ENCODE measurements around the gene OR10A3. TPM values are rescaled to one million over a fixed set of nuclear protein-coding genes. Genes with fewer than 3 reads are reported as not detected.

Gene OR10A3
- total RNA-seq, 2 experiments from 2014 or later, result not detected

GRCh38 chr11:7969756-7970646 is 28.5 kb upstream of the OR10A3 start:
- ATAC-seq (no peak), DNase-seq (no peak)
- Mint-ChIP-seq H3K27ac (no peak overlapping the region), H3K27me3 (ENCODE audit: low read depth) (peaks cover 10% of the 10 kb centered on the region), H3K36me3 (ENCODE audit: low read depth) (no peaks in the 10 kb centered on the region), H3K9me3 (ENCODE audit: insufficient read depth) (no peaks in the 10 kb centered on the region), H3K4me3 (no peak overlapping the region), H3K4me1 (ENCODE audit: low read depth) (no peaks in the 10 kb centered on the region)
- ChIA-PET CTCF (interaction anchor here (0.7 to 1.2 kb wide), 3 partner anchors 19 to 88 kb away, joined by 3 to 4 read pairs (median 3); no protein-coding TSS in a partner anchor), POLR2A (no interaction called here)

DNA sequence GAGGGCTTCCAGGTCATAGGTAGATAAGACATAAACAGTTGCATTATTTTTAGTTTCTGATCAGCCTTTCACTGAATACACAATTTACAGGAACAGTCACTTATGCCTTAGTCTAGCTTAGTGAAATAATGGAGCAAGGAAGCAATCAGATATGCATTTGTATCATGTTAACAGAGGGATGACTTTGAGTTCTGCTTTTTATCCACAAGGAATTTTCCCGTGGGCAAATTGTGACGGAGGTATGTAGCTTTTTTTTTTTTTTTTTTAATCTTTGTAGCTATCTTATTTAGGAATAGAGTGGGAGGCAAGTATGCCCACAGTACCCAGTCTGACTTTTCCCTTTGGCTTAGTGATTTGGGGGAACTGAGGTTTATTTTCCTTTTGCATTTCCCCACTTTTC is 27.2 kb upstream of the OR10A3 start:
- Mint-ChIP-seq H3K27me3 (ENCODE audit: low read depth) (peaks cover 10% of the 10 kb centered on the region), H3K4me3 (no peak overlapping the region), H3K9me3 (ENCODE audit: insufficient read depth) (no peaks in the 10 kb centered on the region), H3K27ac (no peak overlapping the region), H3K4me1 (ENCODE audit: low read depth) (no peaks in the 10 kb centered on the region), H3K36me3 (ENCODE audit: low read depth) (no peaks in the 10 kb centered on the region)
- DNase-seq (no peak), ATAC-seq (no peak)
- ChIA-PET POLR2A (no interaction called here), CTCF (interaction anchor here (0.8 to 1.2 kb wide), 3 partner anchors 9 to 131 kb away, joined by 3 to 4 read pairs (median 3); no protein-coding TSS in a partner anchor)

- H3K27ac Mint-ChIP-seq, result no peak overlapping the region
- no peak overlapping the region for H3K4me3 Mint-ChIP-seq
- H3K4me1 Mint-ChIP-seq (ENCODE audit: low read depth), result no peaks in the 10 kb centered on the region
- peaks cover 10% of the 10 kb centered on the region for H3K27me3 Mint-ChIP-seq (ENCODE audit: low read depth)
- H3K36me3 Mint-ChIP-seq (ENCODE audit: low read depth), result no peaks in the 10 kb centered on the region
- DNase-seq, result no peak
- no peak for ATAC-seq
- no peaks in the 10 kb centered on the region for H3K9me3 Mint-ChIP-seq (ENCODE audit: insufficient read depth)
- CTCF ChIA-PET, result interaction anchor here (1.1 kb wide), 1 partner anchor 19 kb away, joined by 3 read pairs; the partner anchor contains the start of gene EIF3F
- POLR2A ChIA-PET, result no interaction called here
Measured at GRCh38 chr11:7967826-7968225, 26.3 kb upstream of the OR10A3 start.

- ATAC-seq, result no peak
- no peak for DNase-seq
- Mint-ChIP-seq H3K36me3 (ENCODE audit: low read depth) (no peaks in the 10 kb centered on the region), H3K27me3 (ENCODE audit: low read depth) (peaks cover 10% of the 10 kb centered on the region), H3K4me3 (no peak overlapping the region), H3K9me3 (ENCODE audit: insufficient read depth) (no peaks in the 10 kb centered on the region), H3K4me1 (ENCODE audit: low read depth) (no peaks in the 10 kb centered on the region), H3K27ac (no peak overlapping the region)
- CTCF ChIA-PET, result interaction anchor here (1.1 kb wide), 1 partner anchor 20 kb away, joined by 3 read pairs; the partner anchor contains the start of gene EIF3F
- POLR2A ChIA-PET, result no interaction called here
Measured at GRCh38 chr11:7967097-7967496, 25.6 kb upstream of the OR10A3 start.

GRCh38 chr11:7965386-7965785 is 23.9 kb upstream of the OR10A3 start, which contains the start of gene NLRP10:
Gene NLRP10 (minus strand): TSS chr11:7965447. CDS start chr11:7963495, 1,952 bp downstream.
- Mint-ChIP-seq H3K27ac (no peak within 1 kb of the TSS), H3K36me3 (ENCODE audit: low read depth) (no peaks in the 10 kb centered on the region), H3K4me1 (ENCODE audit: low read depth) (no peaks in the 10 kb centered on the region), H3K4me3 (no peak within 1 kb of the TSS), H3K27me3 (ENCODE audit: low read depth) (peaks cover 8% of the 10 kb centered on the region), H3K9me3 (ENCODE audit: insufficient read depth) (no peaks in the 10 kb centered on the region)
- DNase-seq (no peak), ATAC-seq (no peak)
- CTCF ChIA-PET, result no interaction called here
- POLR2A ChIA-PET, result no interaction called here

- ATAC-seq (no peak), DNase-seq (no peak)
- Mint-ChIP-seq H3K27ac (no peak overlapping the region), H3K9me3 (ENCODE audit: insufficient read depth) (no peaks in the 10 kb centered on the region), H3K36me3 (ENCODE audit: low read depth) (no peaks in the 10 kb centered on the region), H3K4me1 (ENCODE audit: low read depth) (no peaks in the 10 kb centered on the region), H3K27me3 (ENCODE audit: low read depth) (peaks cover 8% of the 10 kb centered on the region), H3K4me3 (no peak overlapping the region)
- POLR2A ChIA-PET, result no interaction called here
- CTCF ChIA-PET, result no interaction called here
Measured at GRCh38 chr11:7964873-7965272, 23.4 kb upstream of the OR10A3 start.

- H3K27me3 Mint-ChIP-seq (ENCODE audit: low read depth), result peaks cover 8% of the 10 kb centered on the region
- H3K4me1 Mint-ChIP-seq (ENCODE audit: low read depth), result no peaks in the 10 kb centered on the region
- POLR2A ChIA-PET, result no interaction called here
- DNase-seq, result no peak
- H3K36me3 Mint-ChIP-seq (ENCODE audit: low read depth), result no peaks in the 10 kb centered on the region
- no peak for ATAC-seq
- no peak overlapping the region for H3K4me3 Mint-ChIP-seq
- no peak overlapping the region for H3K27ac Mint-ChIP-seq
- no peaks in the 10 kb centered on the region for H3K9me3 Mint-ChIP-seq (ENCODE audit: insufficient read depth)
- CTCF ChIA-PET, result no interaction called here
Measured at GRCh38 chr11:7964261-7964660, 22.8 kb upstream of the OR10A3 start.

- ATAC-seq (no peak), DNase-seq (no peak)
- H3K4me1 Mint-ChIP-seq (ENCODE audit: low read depth), result no peaks in the 10 kb centered on the region
- no peaks in the 10 kb centered on the region for H3K36me3 Mint-ChIP-seq (ENCODE audit: low read depth)
- no peak overlapping the region for H3K4me3 Mint-ChIP-seq
- peaks cover 10% of the 10 kb centered on the region for H3K27me3 Mint-ChIP-seq (ENCODE audit: low read depth)
- ChIA-PET POLR2A (no interaction called here), CTCF (no interaction called here)
- no peaks in the 10 kb centered on the region for H3K9me3 Mint-ChIP-seq (ENCODE audit: insufficient read depth)
- H3K27ac Mint-ChIP-seq, result no peak overlapping the region
Measured at GRCh38 chr11:7955191-7955590, 13.7 kb upstream of the OR10A3 start.

GRCh38 chr11:7949934-7950333 is 8.4 kb upstream of the OR10A3 start:
- Mint-ChIP-seq H3K27me3 (ENCODE audit: low read depth) (peaks cover 12% of the 10 kb centered on the region), H3K4me3 (no peak overlapping the region), H3K36me3 (ENCODE audit: low read depth) (no peaks in the 10 kb centered on the region), H3K4me1 (ENCODE audit: low read depth) (no peaks in the 10 kb centered on the region), H3K9me3 (ENCODE audit: insufficient read depth) (no peaks in the 10 kb centered on the region), H3K27ac (no peak overlapping the region)
- DNase-seq, result no peak
- CTCF ChIA-PET, result no interaction called here
- POLR2A ChIA-PET, result no interaction called here
- ATAC-seq, result no peak

GRCh38 chr11:7944123-7944522 is 2.6 kb upstream of the OR10A3 start:
- Mint-ChIP-seq H3K27ac (no peak overlapping the region), H3K9me3 (ENCODE audit: insufficient read depth) (peaks cover 17% of the 10 kb centered on the region)

DNA sequence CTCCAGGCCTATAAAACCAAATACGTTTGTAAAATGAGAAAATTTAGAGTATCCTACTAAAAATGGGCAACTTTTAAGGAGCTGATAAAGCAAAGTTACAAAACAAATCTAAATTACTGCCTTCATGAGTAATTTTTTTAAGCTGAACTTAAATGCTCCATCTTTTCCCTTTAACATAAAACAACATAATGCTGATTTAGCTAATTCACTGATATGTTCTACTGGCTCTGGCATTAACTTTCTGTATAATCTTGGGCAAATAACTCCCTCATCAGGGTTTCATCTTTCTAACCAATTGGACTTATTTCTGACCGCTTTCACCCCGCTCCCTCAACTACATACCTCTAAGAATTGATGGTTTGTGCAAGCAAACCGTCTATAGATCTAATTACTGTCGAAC is 362 bp downstream of the OR10A3 start:
- no peak for ATAC-seq
- Mint-ChIP-seq H3K4me1 (ENCODE audit: low read depth) (no peaks in the 10 kb centered on the region), H3K9me3 (ENCODE audit: insufficient read depth) (peaks cover 17% of the 10 kb centered on the region), H3K36me3 (ENCODE audit: low read depth) (no peaks in the 10 kb centered on the region), H3K27me3 (ENCODE audit: low read depth) (peaks cover 3% of the 10 kb centered on the region), H3K27ac (no peak overlapping the region), H3K4me3 (no peak overlapping the region)
- ChIA-PET POLR2A (no interaction called here), CTCF (no interaction called here)
- DNase-seq, result no peak

More at GRCh38 chr11:7944123-7944522, 2.6 kb upstream of the OR10A3 start:
- Mint-ChIP-seq H3K27me3 (ENCODE audit: low read depth) (peaks cover 11% of the 10 kb centered on the region), H3K36me3 (ENCODE audit: low read depth) (no peaks in the 10 kb centered on the region), H3K4me3 (no peak overlapping the region), H3K4me1 (ENCODE audit: low read depth) (no peaks in the 10 kb centered on the region)
- ChIA-PET CTCF (no interaction called here), POLR2A (no interaction called here)
- no peak for ATAC-seq
- no peak for DNase-seq

- no peak overlapping the region for H3K27ac Mint-ChIP-seq
- DNase-seq (no peak), ATAC-seq (no peak)
- CTCF ChIA-PET, result no interaction called here
- H3K9me3 Mint-ChIP-seq (ENCODE audit: insufficient read depth), result no peaks in the 10 kb centered on the region
- no peaks in the 10 kb centered on the region for H3K4me1 Mint-ChIP-seq (ENCODE audit: low read depth)
- H3K36me3 Mint-ChIP-seq (ENCODE audit: low read depth), result no peaks in the 10 kb centered on the region
- H3K4me3 Mint-ChIP-seq, result no peak overlapping the region
- peaks cover 9% of the 10 kb centered on the region for H3K27me3 Mint-ChIP-seq (ENCODE audit: low read depth)
- POLR2A ChIA-PET, result no interaction called here
Measured at GRCh38 chr11:7936615-7937014, 4.9 kb downstream of the OR10A3 start.

Measured in activated CD8-positive, alpha-beta T cell treated with anti-CD3 and anti-CD28 coated beads, Interleukin-2, amount 10 ng/mL, durations not matched to agents 7 days and 5 days (primary cell).